NCI-H2196 (cell line): Measurements from ENCODE around the gene C14orf119.

Experiments used
- DNase-seq: peaks from one replicate; lab custom pipeline; 2025; ENCODE audit not compliant: unreplicated experiment; lab: John Stamatoyannopoulos, UW

The C14orf119 gene, protein sequence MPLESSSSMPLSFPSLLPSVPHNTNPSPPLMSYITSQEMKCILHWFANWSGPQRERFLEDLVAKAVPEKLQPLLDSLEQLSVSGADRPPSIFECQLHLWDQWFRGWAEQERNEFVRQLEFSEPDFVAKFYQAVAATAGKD

DNA sequence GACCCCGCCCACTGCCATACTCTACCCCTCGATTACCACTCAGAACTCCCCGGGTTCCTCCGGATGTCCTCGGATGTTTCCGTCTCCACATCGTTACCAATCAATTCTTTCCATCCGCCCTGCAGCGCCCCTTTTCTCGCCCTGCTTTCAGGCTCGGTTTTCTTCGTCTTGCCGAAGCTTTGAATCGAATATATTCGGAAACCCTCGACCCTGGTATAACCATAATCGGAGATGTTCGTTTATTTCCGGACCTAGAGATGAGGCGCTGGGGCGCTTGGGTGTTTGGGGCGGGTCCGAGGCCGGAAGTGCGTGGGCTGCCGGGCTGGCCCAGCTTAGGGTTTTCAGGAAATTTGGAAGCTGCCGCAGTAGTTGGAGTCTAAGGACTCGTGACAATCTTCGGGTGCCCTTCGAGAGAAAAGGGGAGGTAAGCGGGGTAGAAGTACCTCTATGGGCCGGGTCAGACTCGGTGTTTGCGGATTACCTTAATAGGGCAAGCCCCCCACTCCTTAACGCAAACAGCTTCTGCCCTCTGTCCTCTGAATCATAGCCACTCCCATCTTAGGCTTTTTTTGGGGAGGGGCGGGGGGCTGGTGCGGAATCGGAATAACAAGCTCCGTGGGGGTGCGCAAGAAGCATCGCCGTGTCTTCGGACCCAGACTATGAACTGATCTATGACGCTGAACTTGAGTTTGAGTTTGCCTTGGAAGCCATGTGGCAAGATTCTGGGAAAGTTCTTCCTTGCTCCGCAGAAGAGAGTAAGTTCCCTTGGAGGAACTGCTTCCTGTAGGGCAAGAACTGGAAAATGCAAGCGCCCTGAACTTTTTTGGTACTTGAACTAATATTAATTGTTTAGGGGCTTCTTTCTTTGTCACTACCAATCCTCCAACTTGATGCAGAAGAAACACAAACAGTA is at the start of gene C14orf119:
Gene C14orf119, plus strand, starts transcription at position 310 of the 913 bp plus-strand sequence. CDS start 2,154 bp downstream, outside the sequence.
- DNase-seq: no peak

GRCh38 chr14:23047034-23047634 is 48.2 kb upstream of the C14orf119 start:
- no peak for DNase-seq

- DNase-seq: no peak
These were observed 47.3 kb upstream of the C14orf119 start for GRCh38 chr14:23047751-23048693.

- DNase-seq: no peak
These were observed 46.3 kb upstream of the C14orf119 start for GRCh38 chr14:23049011-23049410.

GRCh38 chr14:23051141-23052057 is 43.9 kb upstream of the C14orf119 start:
- DNase-seq: no peak

DNA sequence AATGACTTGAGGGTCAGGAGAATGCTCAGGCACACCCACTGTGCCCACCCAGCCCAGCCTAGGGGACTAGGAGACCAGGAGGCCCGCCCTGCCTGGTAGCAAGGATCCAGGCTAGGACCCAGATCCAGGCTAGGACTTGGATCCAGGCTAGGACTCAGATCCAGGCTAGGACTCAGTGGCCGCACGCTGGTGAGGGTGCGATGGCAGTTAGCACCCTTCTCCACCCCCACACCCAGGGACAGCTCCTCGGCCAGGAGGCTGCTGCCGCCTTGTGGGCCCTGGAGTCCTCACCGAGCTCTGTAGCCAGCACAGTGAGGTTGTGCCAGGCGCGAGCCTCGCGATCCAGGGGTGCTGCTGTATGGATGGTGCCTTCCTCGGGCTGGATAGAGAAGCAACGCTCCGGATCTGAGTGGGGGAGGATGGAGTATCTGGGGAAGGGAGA is 43.1 kb upstream of the C14orf119 start:
- DNase-seq: no peak

DNA sequence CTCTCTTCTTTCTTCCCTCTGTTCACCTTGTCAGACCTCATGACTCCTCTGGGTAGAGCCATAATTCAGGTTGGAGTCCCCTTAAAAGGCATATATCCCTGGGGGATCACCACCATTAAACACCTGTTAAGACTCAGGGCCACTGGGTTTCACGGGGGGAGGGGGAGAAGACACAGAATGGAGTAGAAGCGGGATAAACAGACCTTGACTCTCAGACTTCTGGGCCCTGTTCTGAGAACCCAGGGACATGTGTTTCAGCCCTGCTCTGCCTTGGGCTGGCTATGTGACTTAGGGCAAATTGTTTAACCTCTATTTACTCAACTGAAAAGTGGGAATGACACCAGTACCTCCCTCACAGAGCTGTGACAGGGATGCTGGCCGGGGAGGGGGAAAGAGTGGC is 42.6 kb upstream of the C14orf119 start:
- no peak for DNase-seq

DNA sequence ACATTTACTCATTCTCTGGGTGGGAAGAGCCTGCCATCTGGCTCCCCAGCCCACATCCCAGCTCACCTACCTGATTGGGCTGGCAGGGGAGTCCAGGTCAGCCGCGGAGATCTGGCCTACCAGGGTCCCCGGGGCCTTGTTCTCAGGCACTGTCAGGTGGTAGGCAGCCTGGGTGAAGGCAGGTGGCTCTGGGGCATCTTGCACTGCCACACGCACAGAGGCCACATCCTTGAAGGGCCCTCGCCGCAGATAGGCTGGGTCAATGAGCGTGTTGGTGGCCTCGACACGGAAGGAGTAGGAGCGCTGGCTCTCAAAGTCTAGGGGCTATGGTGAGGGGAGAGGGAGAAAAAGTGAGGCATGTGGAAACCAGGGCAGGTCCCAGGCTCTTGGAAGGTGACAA is 41.9 kb upstream of the C14orf119 start:
- no peak for DNase-seq

- no peak for DNase-seq
These were observed 41.1 kb upstream of the C14orf119 start for GRCh38 chr14:23054000-23054811.

DNA sequence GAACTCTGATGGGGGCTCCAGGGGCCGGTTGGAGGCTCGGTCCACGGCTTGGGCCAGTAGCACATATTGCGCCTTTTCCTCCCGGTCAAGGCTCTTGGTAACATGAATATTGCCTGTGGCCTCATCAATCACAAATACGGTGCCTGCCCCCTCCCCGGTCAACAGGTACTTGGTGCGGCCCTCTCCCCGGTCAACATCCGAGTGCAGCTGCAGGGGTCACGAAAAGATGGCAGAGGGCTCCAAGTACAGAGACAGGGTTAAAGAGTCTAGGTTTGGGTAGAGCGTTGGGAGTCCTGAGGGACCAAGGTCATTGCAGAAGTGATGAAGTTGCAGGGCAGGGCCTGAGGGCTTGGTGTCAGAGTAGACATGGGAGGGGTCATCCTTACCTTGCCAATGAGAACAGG is 40.2 kb upstream of the C14orf119 start:
- DNase-seq: no peak

DNA sequence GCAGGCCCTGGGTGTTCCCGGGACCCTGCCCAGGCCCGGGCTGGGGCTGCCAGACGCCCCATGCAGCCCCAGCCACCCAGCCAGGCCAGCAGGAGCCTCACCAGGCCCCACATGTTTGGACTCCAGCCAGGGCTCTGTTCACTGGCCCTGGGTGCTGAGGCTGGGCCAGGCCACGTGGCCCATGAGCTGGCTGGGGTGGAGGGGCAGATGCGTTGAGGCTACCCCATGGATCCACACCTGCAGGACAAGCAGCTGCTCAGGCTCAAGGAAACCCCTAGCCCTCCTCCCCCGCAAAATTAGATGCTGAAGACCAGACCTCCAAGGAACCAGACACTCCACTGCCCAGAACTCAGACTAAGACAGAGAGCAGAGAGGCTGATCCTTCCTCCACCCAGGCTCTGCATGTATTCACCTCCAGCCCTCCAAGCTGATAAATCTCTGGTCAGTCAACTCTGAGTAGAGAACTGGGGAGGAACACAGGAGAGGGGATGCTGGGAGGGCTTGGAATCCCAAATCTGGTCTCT is 39.6 kb upstream of the C14orf119 start:
- no peak for DNase-seq

DNA sequence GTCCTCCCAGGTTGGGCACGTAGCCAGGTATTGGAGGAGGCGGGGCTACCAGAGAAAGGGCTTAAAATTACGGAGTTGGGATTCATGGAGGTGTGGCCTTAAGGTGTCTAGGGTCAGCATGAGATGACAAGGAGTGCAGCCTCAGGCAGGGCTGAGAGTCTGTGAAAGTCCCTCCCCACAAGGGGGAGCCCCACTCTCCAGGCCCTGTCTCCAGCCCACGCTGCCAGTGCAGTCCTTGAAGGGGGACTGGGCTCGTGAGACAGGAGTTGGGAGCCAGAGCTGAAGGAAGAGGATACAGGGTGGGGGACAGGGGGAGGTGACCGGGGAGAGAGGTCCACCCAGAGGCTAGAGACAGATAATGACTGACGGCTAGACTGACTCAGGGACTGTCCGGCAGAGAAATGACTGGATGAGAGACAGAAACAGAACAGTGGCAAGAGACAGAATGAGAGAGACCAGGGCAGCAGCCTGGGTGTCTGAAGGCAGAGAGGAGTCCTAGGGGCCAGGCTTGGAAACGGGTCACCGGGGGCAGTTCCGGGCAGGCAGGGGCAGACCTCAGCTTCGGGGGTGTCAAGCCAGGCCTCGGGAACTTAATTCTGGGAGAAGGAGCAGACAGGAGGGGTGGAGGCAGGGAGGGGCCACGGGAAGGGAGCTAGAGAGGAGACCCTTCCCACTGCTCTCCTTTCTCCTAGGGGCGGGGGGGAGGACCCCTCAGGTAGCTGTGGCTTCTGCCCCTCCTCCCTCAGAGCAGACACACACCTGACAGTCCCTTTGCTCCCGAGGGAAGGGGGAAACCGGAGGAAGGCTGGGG is 39.0 kb upstream of the C14orf119 start:
- no peak for DNase-seq

DNA sequence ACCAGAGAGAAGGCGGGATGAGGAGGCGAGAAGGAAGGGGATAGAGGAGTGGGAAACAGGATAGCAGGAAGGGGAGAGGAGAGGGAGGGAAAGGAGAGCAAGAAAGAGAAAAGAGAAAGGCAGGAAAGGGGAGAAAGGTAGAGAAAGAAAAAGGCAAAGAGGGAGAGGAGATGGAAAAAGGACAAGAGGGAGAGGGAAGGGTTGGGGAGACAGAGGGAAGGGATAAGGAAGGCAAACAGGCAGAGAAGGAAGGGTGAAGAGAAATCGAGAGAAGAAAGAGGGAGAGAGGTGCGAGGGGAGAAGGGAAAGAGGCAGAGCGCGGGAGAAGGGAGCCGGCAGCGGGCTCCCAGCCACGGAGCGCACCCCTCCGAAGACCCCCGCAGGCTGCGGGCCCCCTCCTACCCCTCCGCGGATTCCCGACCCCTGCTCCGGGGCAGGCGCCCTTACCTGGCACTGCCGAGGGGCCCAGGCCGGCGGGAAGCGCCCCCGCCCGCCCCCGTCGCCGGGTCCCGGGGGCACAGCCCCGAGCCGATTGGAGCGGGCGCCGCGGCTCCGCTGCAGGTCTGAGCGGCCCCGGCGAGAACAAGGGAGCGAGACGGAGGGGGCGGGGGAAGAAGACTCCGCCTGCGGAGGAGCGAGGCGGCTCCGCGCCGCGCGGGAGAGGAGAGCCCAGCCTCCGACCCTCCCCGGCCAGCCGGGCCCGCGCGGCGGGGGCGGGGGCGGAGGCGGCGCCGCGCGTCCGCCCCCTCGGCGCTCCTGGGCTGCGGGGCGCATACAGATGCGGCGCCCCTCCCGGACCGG is 38.1 kb upstream of the C14orf119 start, which contains the start of gene CDH24:
Gene CDH24, minus strand, starts transcription at position 565 of the 801 bp plus-strand sequence. CDS start 1,787 bp downstream, outside the sequence.
- no peak for DNase-seq

GRCh38 chr14:23057757-23058653 is 37.3 kb upstream of the C14orf119 start:
- DNase-seq: no peak

GRCh38 chr14:23058654-23059504 is 36.4 kb upstream of the C14orf119 start:
- no peak for DNase-seq
